Tibial artery (tissue), 4 donors: ENCODE results near the gene NRP2.
A peak's percentile ranks its signal among the peaks of the same experiment; 100 is the strongest.

Experiments used
- DNase-seq, 2 donors: peaks; one replicate each; pipeline ENCODE4 v3.0.0-alpha.2; 2019
- H3K27ac ChIP-seq, 2 donors: fragments of 200-600 bp; sonication (generic) in 1 of 2; 1 replicate in 1 of 2; 2 replicates in 1 of 2; pipeline ENCODE4 v1.5.1; 2018 to 2019; ENCODE audit warnings: mild to moderate bottlenecking in 1 of 2
- H3K27me3 ChIP-seq, 2 donors: fragments of 200-600 bp; sonication (generic) in 1 of 2; one replicate each; pipeline versions ENCODE4 v1.5.1 to v1.6.0; 2016 to 2019
- H3K36me3 ChIP-seq, 3 donors: fragments of 200-600 bp; sonication (generic) in 2 of 3; one replicate each; pipeline ENCODE4 v1.5.1; 2016 to 2019; ENCODE audit warnings: mild to moderate bottlenecking in 2 of 3
- H3K4me1 ChIP-seq, 4 donors: fragments of 200-600 bp; sonication (generic) in 2 of 4; 1 replicate in 3 of 4; 2 replicates in 1 of 4; pipeline ENCODE4 v1.5.1; 2016 to 2019
- H3K4me3 ChIP-seq, 2 donors: fragments of 200-600 bp; sonication (generic) in 1 of 2; 1 replicate in 1 of 2; 2 replicates in 1 of 2; pipeline ENCODE4 v1.5.1; 2018 to 2019; ENCODE audit warnings: mild to moderate bottlenecking in 2 of 2
- H3K9me3 ChIP-seq, 3 donors: fragments of 200-600 bp; sonication (generic) in 1 of 3; one replicate each; pipeline ENCODE4 v1.5.1; 2016 to 2019
- intact Hi-C: fragments of 100-400 bp; cut with DNase I; formaldehyde crosslinking; loops from one replicate; pipeline ENCODE4 v1.15.0; 2023; ENCODE audit warnings: low total_unique reads
- TF ChIP-seq, protein P1 (sequence below), 2 experiments: fragments of 200-600 bp in 1 of 2; fragments of 450-650 bp in 1 of 2; IDR thresholded peaks; one replicate each; pipeline ENCODE4 v1.5.1; 2017 to 2019; ENCODE audit warnings: antibody characterized with exemption in 2 of 2, mild to moderate bottlenecking in 1 of 2, moderate library complexity in 1 of 2

The NRP2 gene

DNA sequence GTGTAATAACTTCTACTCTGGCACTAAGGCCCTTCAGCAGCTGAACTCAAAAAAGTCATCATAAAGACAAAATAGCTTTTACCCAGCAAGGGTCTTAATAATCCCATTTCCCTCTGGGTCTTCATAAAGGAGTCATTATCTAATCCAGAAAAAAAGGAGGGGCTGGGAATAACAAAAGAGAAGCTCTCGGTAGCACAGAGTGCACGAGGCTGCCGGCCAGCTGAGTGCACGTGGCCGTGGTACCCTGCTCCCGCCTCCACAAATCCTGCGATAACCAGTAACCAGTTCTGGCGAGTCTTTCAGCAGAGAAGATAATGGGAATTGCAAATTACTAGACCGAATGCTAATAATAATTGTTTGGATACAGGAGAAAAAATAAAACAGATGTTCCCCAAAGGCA is 7.5 kb downstream of the NRP2 start:
- intact Hi-C loops, result no loop called here
- Histone ChIP-seq H3K27me3 (peaks cover 0 to 4% of the 10 kb centered on the region in 2 donors), H3K36me3 (no peaks in the 10 kb centered on the region), H3K4me1 (peaks cover 0 to 39% (median 18%) of the 10 kb centered on the region in 4 donors), H3K27ac (no peak overlapping the region), H3K4me3 (no peak overlapping the region), H3K9me3 (no peaks in the 10 kb centered on the region)
- no peak for DNase-seq
- TF ChIP-seq, protein P1, sequence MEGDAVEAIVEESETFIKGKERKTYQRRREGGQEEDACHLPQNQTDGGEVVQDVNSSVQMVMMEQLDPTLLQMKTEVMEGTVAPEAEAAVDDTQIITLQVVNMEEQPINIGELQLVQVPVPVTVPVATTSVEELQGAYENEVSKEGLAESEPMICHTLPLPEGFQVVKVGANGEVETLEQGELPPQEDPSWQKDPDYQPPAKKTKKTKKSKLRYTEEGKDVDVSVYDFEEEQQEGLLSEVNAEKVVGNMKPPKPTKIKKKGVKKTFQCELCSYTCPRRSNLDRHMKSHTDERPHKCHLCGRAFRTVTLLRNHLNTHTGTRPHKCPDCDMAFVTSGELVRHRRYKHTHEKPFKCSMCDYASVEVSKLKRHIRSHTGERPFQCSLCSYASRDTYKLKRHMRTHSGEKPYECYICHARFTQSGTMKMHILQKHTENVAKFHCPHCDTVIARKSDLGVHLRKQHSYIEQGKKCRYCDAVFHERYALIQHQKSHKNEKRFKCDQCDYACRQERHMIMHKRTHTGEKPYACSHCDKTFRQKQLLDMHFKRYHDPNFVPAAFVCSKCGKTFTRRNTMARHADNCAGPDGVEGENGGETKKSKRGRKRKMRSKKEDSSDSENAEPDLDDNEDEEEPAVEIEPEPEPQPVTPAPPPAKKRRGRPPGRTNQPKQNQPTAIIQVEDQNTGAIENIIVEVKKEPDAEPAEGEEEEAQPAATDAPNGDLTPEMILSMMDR (IDR thresholded peaks at IDR 0.05), result no peak

DNA sequence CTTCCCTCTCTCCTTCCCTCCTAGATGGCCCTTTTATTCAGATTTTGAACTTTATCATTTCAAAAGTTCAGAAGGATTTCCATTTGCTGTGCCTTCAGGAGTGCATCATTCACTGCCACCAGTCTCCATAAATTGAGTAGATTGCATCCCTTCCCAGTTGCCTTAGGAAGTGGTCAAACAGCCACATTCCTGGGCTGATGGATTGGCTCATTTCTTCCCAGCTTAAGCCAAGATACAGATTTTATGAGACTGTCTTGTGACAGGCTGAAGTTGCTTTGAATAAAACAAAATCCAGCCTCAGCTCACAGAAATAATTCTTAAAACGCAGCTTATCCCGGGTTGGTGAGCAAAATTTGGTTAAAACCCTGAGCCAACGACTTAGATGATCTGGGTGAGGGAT is 9.8 kb downstream of the NRP2 start:
- no peak for DNase-seq
- Histone ChIP-seq H3K27ac (peak overlapping the region; percentile 8 to 37), H3K27me3 (no peaks in the 10 kb centered on the region), H3K36me3 (no peaks in the 10 kb centered on the region), H3K9me3 (no peaks in the 10 kb centered on the region), H3K4me3 (no peak overlapping the region), H3K4me1 (peaks cover 0 to 25% (median 3%) of the 10 kb centered on the region in 4 donors)
- intact Hi-C loops, result no loop called here
- TF ChIP-seq, protein P1 (IDR thresholded peaks at IDR 0.05), result no peak

DNA sequence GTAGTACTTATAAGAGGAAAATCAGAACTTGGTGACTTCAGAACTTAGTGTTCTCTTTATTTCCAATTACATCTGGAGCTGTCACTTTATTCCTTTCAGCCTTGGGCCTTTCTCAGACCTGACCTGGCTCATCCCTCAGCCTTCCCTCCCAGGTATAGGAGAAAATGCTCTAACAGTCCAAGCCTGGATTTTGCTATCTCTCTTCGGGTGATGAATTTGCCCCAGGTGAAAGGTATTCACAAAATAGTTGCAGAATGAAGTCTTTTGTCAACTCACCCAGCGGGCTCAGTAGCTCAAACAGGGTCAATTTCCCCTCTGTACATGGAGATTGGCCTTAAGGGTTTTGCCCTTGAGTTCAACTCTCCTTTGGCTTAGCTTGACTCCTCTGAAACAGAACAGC is 12.0 kb downstream of the NRP2 start:
- intact Hi-C loops, result no loop called here
- Histone ChIP-seq H3K36me3 (no peaks in the 10 kb centered on the region), H3K4me1 (peaks cover 0 to 25% (median 0%) of the 10 kb centered on the region in 4 donors), H3K4me3 (no peak overlapping the region), H3K27ac (no peak overlapping the region), H3K27me3 (no peaks in the 10 kb centered on the region), H3K9me3 (no peaks in the 10 kb centered on the region)
- TF ChIP-seq, protein P1 (IDR thresholded peaks at IDR 0.05), result no peak
- no peak for DNase-seq

DNA sequence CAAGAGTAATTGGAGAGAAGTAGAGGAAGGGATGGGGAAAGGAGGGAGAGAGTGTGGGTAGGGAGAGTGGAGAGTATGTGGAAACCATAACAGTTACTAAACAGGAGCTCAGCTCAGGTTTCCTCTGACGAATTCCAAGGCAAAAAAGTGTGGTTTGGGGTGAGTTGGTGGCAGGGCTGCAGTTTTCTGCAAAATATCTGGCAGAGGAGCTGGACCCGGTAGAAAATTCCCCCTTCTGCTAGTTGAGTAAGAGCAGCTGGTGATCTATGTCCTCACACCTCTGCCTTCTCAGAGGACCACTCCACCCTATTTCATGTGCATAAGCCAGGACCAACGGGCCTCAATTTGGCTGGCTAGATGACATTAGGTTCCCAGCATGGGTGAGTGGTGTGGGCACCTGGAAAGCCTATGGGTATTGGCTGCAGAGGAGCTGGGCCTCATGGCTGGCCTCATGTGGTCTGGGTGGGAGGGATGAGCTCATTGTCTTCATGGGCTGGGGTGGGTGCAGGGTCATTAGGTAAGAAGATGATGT is 13.2 kb downstream of the NRP2 start:
- no peak overlapping the region for H3K27ac ChIP-seq
- DNase-seq, result no peak
- H3K4me1 ChIP-seq, result peaks cover 0 to 38% (median 5%) of the 10 kb centered on the region in 4 donors
- no peaks in the 10 kb centered on the region for H3K9me3 ChIP-seq
- H3K27me3 ChIP-seq, result no peaks in the 10 kb centered on the region
- H3K36me3 ChIP-seq, result no peaks in the 10 kb centered on the region
- H3K4me3 ChIP-seq, result no peak overlapping the region
- intact Hi-C loops, result no loop called here
- TF ChIP-seq, protein P1 (IDR thresholded peaks at IDR 0.05), result no peak

DNA sequence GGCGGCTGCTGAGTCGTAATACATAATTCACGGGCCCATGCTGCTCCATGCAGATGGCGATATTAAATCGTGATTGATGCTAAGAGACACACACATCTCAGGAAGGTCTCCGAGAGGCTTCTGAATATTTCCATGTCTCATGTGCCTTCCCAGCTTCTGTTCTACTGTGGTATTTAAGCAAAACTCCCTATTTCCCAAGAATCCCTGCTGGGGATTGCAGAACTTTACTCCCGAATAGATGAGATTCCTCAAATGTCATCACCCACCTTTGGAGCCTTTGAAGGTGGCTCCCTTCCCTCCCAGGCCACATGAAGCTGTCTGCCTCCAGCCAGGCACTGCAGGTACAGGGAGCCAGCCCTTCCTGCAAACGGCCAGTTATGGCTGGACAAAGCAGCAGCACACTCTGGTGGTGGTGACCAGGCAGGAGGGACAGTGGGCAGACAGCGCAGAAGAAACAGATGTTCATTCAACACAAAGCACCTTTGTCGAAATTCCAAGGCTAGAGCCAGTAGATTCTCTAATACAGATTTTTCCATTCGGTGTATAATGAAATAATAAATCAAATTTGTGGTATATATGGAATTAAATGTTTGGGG is 14.1 kb downstream of the NRP2 start:
- Histone ChIP-seq H3K4me1 (peaks cover 0 to 47% (median 9%) of the 10 kb centered on the region in 4 donors), H3K4me3 (no peak overlapping the region), H3K27me3 (no peaks in the 10 kb centered on the region), H3K27ac (no peak overlapping the region), H3K9me3 (no peaks in the 10 kb centered on the region), H3K36me3 (no peaks in the 10 kb centered on the region)
- intact Hi-C loops, result no loop called here
- DNase-seq, result no peak
- TF ChIP-seq, protein P1 (IDR thresholded peaks at IDR 0.05), result no peak
